ENCODE results near the gene AK9.

The AK9 gene

DNA sequence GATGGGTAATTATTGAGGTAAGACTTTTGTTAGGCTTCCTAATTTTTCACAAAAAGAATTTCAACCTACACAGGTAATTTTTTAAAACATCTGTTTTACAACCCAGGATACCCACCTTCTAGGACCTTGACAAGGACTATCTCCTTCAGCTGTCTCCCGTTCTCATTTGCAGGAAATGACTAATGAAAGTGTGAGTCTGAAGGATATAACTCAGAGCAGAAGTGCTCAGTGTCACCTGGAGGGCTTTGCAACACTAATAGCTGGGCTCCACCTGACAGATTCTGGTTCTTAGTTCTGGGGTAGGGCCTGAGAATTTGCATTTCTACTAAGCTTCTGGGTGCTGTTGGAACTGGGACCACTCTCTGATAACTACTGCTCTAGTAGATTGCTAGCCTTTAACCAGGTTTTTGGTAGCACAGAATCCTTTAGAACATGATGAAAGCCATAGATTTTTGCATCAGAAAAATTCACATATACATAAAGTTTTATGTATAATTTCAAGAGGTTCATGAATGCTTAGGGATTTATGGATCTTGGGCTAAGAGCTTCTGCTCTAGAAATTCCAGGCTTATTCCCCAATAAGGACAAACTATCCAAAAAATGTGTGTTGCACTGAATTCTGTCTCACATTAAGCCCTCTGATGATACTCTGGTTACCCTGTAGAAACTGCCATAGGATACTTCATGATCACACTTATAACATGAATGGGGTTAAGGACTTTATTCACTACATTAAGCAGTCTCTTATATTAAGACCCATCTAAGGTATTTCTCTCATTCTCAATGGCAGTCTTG lies 30.3 kb downstream of the AK9 start:
- H3K4me3 ChIP-seq (replicated peaks; ENCODE audit: low read depth, low read length), result no peak overlapping the region
- no peak for DNase-seq (ENCODE audit: low read depth)
- TF ChIP-seq, protein P1, sequence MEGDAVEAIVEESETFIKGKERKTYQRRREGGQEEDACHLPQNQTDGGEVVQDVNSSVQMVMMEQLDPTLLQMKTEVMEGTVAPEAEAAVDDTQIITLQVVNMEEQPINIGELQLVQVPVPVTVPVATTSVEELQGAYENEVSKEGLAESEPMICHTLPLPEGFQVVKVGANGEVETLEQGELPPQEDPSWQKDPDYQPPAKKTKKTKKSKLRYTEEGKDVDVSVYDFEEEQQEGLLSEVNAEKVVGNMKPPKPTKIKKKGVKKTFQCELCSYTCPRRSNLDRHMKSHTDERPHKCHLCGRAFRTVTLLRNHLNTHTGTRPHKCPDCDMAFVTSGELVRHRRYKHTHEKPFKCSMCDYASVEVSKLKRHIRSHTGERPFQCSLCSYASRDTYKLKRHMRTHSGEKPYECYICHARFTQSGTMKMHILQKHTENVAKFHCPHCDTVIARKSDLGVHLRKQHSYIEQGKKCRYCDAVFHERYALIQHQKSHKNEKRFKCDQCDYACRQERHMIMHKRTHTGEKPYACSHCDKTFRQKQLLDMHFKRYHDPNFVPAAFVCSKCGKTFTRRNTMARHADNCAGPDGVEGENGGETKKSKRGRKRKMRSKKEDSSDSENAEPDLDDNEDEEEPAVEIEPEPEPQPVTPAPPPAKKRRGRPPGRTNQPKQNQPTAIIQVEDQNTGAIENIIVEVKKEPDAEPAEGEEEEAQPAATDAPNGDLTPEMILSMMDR (IDR thresholded peaks at IDR 0.05; ENCODE audit: low read length, missing control alignments), result no peak

DNA sequence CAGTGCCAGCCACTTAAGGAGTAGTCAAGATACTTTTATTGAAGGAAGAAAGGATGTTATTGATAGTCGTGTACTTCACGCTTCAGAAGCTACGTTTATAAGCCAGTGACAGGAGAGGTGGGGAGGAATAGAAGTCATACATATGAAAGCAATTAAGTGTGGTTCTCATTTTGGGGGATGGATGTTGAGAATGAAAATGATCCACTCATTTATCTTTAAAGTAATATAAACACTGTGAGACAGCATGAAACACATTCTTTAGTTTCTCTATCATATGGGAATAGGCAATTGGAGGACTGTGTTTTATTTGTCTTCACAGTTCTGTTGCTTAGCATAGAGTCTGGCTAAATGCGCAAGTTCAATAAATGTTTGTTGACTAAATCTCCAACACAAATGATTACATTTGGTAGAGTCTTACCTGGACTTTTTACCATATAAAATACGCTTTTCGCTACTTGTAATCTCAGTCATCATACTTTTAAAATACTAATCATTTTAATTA lies 35.2 kb downstream of the AK9 start:
- TF ChIP-seq, protein P1 (IDR thresholded peaks at IDR 0.05; ENCODE audit: low read length, missing control alignments), result no peak
- no peak for DNase-seq (ENCODE audit: low read depth)
- no peak overlapping the region for H3K4me3 ChIP-seq (replicated peaks; ENCODE audit: low read depth, low read length)

DNA sequence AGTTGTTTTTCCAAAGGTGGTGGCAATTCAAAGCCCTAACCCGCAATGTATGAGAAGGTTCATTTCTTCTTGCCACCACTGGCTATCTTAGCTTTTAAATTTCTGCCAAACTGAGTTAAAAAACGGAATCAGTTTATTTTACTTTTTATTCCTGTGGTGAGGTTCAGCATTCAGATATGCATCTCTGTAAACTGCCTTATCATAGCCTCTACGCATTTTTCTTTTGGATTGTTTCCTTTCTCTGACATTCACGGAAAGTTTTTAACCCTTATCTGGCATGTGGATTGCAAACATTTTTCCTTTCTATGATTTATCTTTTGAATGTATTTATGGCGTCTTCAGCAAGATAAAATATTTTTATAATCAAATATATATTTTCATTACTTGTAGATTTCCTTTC lies 37.7 kb downstream of the AK9 start:
- H3K4me3 ChIP-seq (replicated peaks; ENCODE audit: low read depth, low read length), result no peak overlapping the region
- DNase-seq (ENCODE audit: low read depth), result no peak
- TF ChIP-seq, protein P1 (IDR thresholded peaks at IDR 0.05; ENCODE audit: low read length, missing control alignments), result no peak

DNA sequence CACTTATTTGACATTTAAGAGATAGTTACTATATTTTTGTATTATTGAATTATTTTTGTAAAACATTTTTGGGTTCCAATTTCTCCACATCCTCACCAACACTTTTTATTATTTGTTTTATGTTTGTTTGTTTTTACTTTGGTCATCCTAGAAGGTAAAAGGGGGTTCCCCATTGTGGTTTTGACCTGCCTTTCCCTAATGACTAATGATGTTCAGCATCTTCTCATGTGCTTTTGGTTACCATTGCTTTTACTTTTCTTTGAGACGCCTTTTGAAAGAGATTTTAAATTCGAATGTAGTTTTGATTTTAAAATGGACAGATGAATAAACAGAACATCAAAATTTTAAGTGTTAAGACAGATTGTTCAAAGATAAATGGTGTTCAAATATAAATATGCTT lies 46.9 kb downstream of the AK9 start:
- TF ChIP-seq, protein P1 (IDR thresholded peaks at IDR 0.05; ENCODE audit: low read length, missing control alignments), result no peak
- no peak overlapping the region for H3K4me3 ChIP-seq (replicated peaks; ENCODE audit: low read depth, low read length)
- no peak for DNase-seq (ENCODE audit: low read depth)

DNA sequence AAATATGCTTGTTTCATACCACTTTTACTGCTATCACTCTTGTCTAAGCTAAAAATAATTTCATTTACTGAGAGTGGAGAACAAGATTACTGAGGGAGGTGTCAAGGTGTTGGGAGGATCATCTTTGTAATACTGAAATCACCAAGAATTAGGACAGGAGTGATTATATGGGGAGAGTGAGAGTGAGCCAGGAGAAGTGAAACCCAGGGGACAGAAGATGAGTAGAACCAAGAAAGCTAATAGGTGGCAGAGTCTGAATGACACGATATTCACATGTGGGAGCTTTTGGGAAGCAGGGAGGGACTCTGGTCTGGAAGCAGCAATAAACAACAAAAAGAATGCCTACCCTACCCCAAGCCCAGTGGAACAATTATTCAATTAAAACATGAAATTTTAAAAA lies 58.6 kb downstream of the AK9 start:
- TF ChIP-seq, protein P1 (IDR thresholded peaks at IDR 0.05; ENCODE audit: low read length, missing control alignments), result no peak
- no peak overlapping the region for H3K4me3 ChIP-seq (replicated peaks; ENCODE audit: low read depth, low read length)
- no peak for DNase-seq (ENCODE audit: low read depth)

DNA sequence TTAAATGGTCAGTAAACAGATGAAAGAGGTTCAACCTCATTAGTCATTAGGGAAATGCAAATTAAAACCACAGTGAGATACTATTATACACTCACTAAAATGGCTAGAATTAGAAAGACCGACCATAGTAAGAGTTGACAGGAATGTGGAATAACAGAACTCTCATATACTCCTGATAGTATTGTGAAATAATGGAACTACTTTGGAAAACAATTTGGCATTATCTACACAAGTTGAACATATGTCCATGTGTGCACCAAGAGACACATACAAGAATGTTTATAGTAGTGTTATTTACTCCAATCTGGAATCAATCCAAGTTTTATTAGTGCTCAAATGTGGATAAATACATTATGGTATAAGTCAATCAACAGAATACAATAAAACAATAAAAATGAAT lies 59.6 kb downstream of the AK9 start:
- TF ChIP-seq, protein P1 (IDR thresholded peaks at IDR 0.05; ENCODE audit: low read length, missing control alignments), result no peak
- no peak overlapping the region for H3K4me3 ChIP-seq (replicated peaks; ENCODE audit: low read depth, low read length)
- no peak for DNase-seq (ENCODE audit: low read depth)
